AG04449 (cell line): Measurements from ENCODE around the gene MMEL1.

Experiments
- CTCF ChIA-PET: fragments of 350-600 bp; formaldehyde crosslinking; extraction: SDS; loops from one replicate; lab custom pipeline; 2021; ENCODE audit warnings: antibody characterized with exemption; lab: Yijun Ruan, JAX
- POLR2A ChIA-PET: fragments of 400-600, 350-600 bp; formaldehyde crosslinking; extraction: SDS; loops from one replicate; lab custom pipeline; 2020; ENCODE audit warnings: antibody characterized with exemption, inconsistent platforms; lab: Yijun Ruan, JAX
- DNase-seq: peaks from one replicate; pipeline ENCODE4 v3.0.0-alpha.2; 2010; ENCODE audit warnings: low read depth, low spot score
- H3K4me3 ChIP-seq: 2 replicates; pipeline ENCODE4 v1.5.1; 2011; ENCODE audit warnings: low read depth, mild to moderate bottlenecking, control low read depth, low read length
- TF ChIP-seq, protein P1 (sequence below): IDR thresholded peaks from one replicate; pipeline ENCODE4 v1.5.1; 2011; ENCODE audit warnings: mild to moderate bottlenecking, moderate library complexity, low read length, control low read depth, inconsistent platforms; ENCODE audit not compliant: insufficient read depth; ENCODE audit errors: missing control alignments

Gene MMEL1

DNA sequence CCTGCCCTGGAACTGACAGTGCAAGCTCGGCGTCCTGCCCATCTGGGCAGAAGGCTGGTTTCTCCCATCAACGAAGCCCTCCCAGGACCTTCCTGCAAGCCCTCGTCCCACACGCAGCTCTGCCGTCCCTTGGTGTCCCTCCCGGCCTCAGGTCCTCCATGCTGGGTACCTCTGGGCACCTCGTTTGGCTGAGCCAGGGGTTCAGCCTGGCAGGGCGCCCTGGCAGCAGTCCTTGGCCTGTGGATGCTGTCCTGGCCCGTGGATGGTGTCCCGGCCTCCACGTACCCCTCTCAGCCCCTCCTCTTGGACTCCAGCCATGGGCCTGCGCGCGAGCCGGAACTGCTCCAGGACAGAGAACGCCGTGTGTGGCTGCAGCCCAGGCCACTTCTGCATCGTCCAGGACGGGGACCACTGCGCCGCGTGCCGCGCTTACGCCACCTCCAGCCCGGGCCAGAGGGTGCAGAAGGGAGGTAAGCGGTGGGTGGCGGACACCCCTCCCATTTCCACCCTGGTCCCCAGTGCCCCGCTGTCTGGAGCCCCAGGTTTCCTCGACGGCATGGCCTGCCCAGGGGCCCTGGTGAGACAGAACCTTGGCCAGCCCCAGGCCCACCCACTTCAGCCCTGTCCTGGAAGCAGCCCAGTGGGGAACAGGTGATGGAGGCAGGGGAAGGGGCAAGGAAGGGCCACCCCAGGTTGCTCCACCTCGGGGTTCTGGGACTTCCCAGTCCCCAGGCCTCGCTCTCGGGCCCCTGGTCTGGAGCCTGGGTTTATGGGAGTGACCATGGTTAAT lies 73.1 kb downstream of the MMEL1 start:
- TF ChIP-seq, protein P1, sequence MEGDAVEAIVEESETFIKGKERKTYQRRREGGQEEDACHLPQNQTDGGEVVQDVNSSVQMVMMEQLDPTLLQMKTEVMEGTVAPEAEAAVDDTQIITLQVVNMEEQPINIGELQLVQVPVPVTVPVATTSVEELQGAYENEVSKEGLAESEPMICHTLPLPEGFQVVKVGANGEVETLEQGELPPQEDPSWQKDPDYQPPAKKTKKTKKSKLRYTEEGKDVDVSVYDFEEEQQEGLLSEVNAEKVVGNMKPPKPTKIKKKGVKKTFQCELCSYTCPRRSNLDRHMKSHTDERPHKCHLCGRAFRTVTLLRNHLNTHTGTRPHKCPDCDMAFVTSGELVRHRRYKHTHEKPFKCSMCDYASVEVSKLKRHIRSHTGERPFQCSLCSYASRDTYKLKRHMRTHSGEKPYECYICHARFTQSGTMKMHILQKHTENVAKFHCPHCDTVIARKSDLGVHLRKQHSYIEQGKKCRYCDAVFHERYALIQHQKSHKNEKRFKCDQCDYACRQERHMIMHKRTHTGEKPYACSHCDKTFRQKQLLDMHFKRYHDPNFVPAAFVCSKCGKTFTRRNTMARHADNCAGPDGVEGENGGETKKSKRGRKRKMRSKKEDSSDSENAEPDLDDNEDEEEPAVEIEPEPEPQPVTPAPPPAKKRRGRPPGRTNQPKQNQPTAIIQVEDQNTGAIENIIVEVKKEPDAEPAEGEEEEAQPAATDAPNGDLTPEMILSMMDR = no peak
- POLR2A ChIA-PET = interaction anchor here (0.6 kb wide), 1 partner anchor 142 kb away, joined by 3 read pairs; no protein-coding TSS in a partner anchor
- CTCF ChIA-PET = interaction anchor here (2.2 to 5.5 kb wide), 2 partner anchors 11 kb away, joined by 9 to 45 read pairs; no protein-coding TSS in a partner anchor
- no peak for DNase-seq
- H3K4me3 ChIP-seq = no peak overlapping the region

DNA sequence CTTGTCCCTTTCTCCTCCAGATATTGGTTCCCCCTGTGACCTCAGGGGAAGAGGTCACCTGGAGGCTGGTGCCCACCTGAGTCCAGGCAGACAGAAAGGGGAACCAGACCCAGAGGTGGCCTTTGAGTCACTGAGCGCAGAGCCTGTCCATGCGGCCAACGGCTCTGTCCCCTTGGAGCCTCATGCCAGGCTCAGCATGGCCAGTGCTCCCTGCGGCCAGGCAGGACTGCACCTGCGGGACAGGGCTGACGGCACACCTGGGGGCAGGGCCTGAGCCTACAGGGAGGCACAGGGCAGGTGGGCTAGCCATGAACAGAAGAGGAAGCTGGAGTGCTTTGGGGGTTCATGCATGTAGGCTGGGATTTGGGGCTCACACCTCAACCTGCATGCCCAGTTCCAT lies 74.0 kb downstream of the MMEL1 start:
- H3K4me3 ChIP-seq = no peak overlapping the region
- DNase-seq = no peak
- CTCF ChIA-PET = interaction anchor here (1.3 to 5.5 kb wide), 2 partner anchors 11 to 144 kb away, joined by 4 to 45 read pairs; no protein-coding TSS in a partner anchor
- TF ChIP-seq, protein P1 = no peak
- POLR2A ChIA-PET = interaction anchor here (0.6 kb wide), 1 partner anchor 141 kb away, joined by 3 read pairs; no protein-coding TSS in a partner anchor

DNA sequence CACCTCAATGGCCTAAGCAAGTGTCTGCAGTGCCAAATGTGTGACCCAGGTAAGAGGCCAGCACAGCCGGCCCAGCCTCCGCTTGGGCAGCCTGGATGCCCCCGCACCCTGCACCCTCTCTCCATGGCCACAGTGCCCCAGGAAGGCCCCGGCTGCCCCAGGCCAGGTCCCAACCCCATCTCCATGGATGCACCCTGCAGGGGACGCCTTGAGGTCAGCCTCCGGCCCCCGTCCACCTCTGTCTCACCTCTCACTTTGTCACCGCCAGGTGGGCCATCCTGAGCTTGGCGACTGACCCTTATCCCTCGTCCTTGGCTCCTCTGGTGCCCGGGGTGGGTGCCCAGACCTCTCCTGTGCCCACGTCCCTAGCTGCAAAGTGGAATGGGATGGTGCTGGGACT lies 74.4 kb downstream of the MMEL1 start:
- TF ChIP-seq, protein P1 = no peak
- no peak overlapping the region for H3K4me3 ChIP-seq
- ChIA-PET POLR2A (no interaction called here), CTCF (interaction anchor here (1.3 to 5.5 kb wide), 3 partner anchors 10 to 144 kb away, joined by 3 to 45 read pairs (median 4); no protein-coding TSS in a partner anchor)
- no peak for DNase-seq

DNA sequence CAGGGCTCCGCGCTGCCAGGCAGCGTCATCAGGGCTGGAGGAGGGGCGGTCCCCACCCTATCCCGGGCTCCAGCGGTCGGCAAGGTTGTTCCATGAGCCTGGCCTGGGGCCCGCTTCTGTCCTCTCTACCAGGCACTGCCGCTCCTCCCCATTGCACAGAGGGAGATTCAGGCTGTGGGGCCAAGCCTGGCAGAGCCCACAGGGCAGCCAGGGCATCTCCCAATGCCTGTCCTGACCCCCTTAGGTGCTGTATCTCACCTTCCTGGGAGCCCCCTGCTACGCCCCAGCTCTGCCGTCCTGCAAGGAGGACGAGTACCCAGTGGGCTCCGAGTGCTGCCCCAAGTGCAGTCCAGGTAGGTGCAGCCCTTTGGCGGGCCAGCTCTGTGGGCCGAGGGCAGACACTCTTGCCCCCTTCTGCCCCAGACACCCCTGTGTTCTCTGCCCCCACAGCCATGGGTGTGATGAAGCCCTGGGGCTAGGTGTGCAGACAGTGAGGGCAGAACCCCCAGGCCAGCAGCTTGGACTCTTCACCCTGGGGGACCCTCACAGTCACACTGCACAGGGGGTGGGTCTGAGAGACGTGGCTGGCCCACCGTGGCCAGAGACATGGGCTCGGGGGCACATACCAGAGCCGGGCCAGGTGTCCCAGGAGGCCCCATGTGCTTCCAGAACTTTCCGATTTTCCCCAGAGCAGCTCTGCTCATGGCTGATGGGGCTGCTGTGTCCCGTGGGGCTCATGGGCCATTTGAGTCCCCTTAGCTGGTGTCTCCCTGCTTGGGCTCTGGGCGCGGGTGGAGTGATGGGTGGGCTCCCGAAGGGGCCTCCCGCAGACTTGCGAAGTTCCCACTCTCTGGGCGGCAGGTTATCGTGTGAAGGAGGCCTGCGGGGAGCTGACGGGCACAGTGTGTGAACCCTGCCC lies 75.1 kb downstream of the MMEL1 start:
- H3K4me3 ChIP-seq = no peak overlapping the region
- ChIA-PET CTCF (interaction anchor here (1.3 to 5.5 kb wide), 3 partner anchors 9 to 143 kb away, joined by 3 to 45 read pairs (median 4); no protein-coding TSS in a partner anchor), POLR2A (no interaction called here)
- TF ChIP-seq, protein P1 = no peak
- no peak for DNase-seq

DNA sequence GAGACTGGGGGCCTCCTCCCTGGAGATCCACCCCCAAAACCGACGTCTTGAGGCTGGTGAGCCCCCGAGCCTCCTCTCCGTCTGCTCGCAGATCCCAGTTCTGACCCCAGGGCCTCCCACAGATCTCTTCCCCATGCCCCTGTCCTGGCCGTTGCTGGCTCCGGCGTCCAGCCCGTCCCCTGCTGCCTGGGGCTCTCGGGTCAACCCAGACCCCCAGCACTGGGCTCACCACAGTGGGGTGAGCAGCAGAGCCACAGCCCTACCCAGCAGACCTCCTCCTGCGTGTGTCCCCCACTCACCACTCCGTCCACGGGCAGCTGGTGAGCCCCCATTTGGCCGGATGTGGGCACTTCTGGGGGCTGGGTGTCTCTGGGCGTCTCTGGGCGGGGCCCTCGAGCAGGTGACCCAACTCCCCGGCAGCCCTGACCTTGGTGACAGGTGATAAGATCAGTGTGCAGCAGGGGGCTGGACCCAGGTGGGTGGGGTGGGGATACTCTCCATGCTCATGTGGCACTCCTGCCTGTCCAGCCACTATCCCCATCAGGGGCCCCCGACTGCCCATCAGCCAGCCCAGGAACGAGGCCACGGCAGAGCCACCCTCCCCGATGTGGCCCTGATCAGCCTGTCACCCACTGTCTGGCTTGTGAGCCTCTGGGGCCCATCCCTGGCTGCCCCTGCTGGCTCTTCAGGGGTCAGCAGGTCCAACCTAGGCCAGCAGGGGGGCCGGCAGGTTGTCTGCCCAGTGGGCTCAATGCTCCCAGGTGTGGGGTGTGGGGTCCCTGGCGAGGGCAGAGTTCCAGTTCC lies 75.9 kb downstream of the MMEL1 start:
- TF ChIP-seq, protein P1 = no peak
- peak overlapping the region; percentile 57 for H3K4me3 ChIP-seq
- ChIA-PET POLR2A (no interaction called here), CTCF (interaction anchor here (1.1 to 5.5 kb wide), 4 partner anchors 9 to 142 kb away, joined by 3 to 45 read pairs (median 4); no protein-coding TSS in a partner anchor)
- DNase-seq = no peak
